Measurements from ENCODE around the gene MIPOL1. TPM values are rescaled to one million over a fixed set of nuclear protein-coding genes. Genes with fewer than 3 reads are reported as not detected.

Gene MIPOL1
- total and polyA plus RNA-seq, 2 donors (not counting 3 experiments of a cell fraction or from before 2014, with no cell fraction given), result 3.4 to 33.5 TPM

- CTCF ChIA-PET, result no interaction called here
- Histone ChIP-seq H3K9me1 (replicated peaks; ENCODE audit: control insufficient read depth, extremely low read depth, insufficient read depth, low read length) (no peaks in the 10 kb centered on the region), H3K4me2 (ENCODE audit: insufficient read depth, low read length) (no peak overlapping the region), H3K9me3 (replicated peaks; ENCODE audit: control insufficient read depth, insufficient read depth, low read length) (no peaks in the 10 kb centered on the region), H3K36me3 (ENCODE audit: control insufficient read depth in 2 of 2, extremely low read depth in 1 of 2, insufficient read depth in 2 of 2, low read length in 2 of 2) (no peaks in the 10 kb centered on the region), H4K20me1 (replicated peaks; ENCODE audit: control insufficient read depth, extremely low read depth, insufficient read depth, low read length) (no peaks in the 10 kb centered on the region), H2AFZ (ENCODE audit: low read depth, low read length) (no peak overlapping the region), H3K27ac (ENCODE audit: insufficient read depth, low read depth, low read length) (no peak overlapping the region), H3K9ac (replicated peaks; ENCODE audit: extremely low read depth, insufficient read depth, low read length) (no peak overlapping the region), H3K79me2 (ENCODE audit: control insufficient read depth, insufficient read depth, low read length) (no peaks in the 10 kb centered on the region), H3K4me1 (ENCODE audit: control insufficient read depth, extremely low read depth, insufficient read depth, low read length) (no peaks in the 10 kb centered on the region), H3K4me3 (replicated peaks in 1 of 3; ENCODE audit: insufficient read depth in 1 of 3, low read depth in 1 of 3, low read length in 3 of 3) (no peak overlapping the region), H3K27me3 (ENCODE audit: control insufficient read depth in 2 of 2, insufficient read depth in 2 of 2, low read length in 2 of 2) (no peaks in the 10 kb centered on the region)
- dilution Hi-C loops (cut with MboI; ENCODE audit: extremely low pct_ligation_motif_present, low sequenced_read_pairs) (no loop called here), intact Hi-C loops (cut with micrococcal nuclease) (no loop called here)
- DNase-seq (ENCODE audit: low read depth, low spot score) (no peak), FAIRE-seq (no peak)
- BruUV-seq (replicated peaks), result no TSS peak
- no peak for TF ChIP-seq POLR2A (IDR thresholded peaks at IDR 0.05; ENCODE audit: low read depth, low read length)
- TF ChIP-seq FOS (IDR thresholded peaks at IDR 0.05; ENCODE audit: borderline replicate concordance, insufficient read depth, low read length), result no peak
- TF ChIP-seq JUN (IDR thresholded peaks at IDR 0.05; ENCODE audit: borderline replicate concordance, insufficient read depth, insufficient read length, low read depth), result no peak
- POLR2A ChIA-PET, result no interaction called here
These were observed 219.4 kb downstream of the MIPOL1 start for GRCh38 chr14:37417151-37417550.

DNA sequence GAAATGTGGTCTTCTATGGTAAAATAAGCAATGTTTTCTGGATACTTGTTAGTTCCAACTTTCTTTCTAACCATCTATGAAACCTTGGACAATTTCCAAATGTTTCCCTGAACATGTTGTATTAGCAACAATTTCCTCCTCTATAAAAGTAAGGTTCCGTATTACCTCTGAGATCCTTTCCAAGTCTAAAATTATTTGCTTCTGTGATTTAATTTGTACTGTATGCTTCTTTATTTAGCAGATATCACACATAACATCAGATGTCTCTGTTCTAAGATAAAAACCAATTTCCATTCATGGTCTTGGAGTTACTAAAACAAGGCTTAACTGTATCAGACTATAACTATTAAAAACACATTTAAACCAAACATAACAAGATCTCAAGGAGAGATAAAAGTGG, 220.1 kb downstream of the MIPOL1 start:
- Histone ChIP-seq H3K27ac (ENCODE audit: insufficient read depth, low read depth, low read length) (no peak overlapping the region), H3K4me2 (ENCODE audit: insufficient read depth, low read length) (no peak overlapping the region), H2AFZ (ENCODE audit: low read depth, low read length) (no peak overlapping the region), H3K79me2 (ENCODE audit: control insufficient read depth, insufficient read depth, low read length) (no peaks in the 10 kb centered on the region), H3K4me3 (replicated peaks in 1 of 3; ENCODE audit: insufficient read depth in 1 of 3, low read depth in 1 of 3, low read length in 3 of 3) (no peak overlapping the region), H3K36me3 (ENCODE audit: control insufficient read depth in 2 of 2, extremely low read depth in 1 of 2, insufficient read depth in 2 of 2, low read length in 2 of 2) (no peaks in the 10 kb centered on the region), H3K27me3 (ENCODE audit: control insufficient read depth in 2 of 2, insufficient read depth in 2 of 2, low read length in 2 of 2) (no peaks in the 10 kb centered on the region), H3K9me3 (replicated peaks; ENCODE audit: control insufficient read depth, insufficient read depth, low read length) (no peaks in the 10 kb centered on the region), H4K20me1 (replicated peaks; ENCODE audit: control insufficient read depth, extremely low read depth, insufficient read depth, low read length) (no peaks in the 10 kb centered on the region), H3K4me1 (ENCODE audit: control insufficient read depth, extremely low read depth, insufficient read depth, low read length) (no peaks in the 10 kb centered on the region), H3K9me1 (replicated peaks; ENCODE audit: control insufficient read depth, extremely low read depth, insufficient read depth, low read length) (no peaks in the 10 kb centered on the region), H3K9ac (replicated peaks; ENCODE audit: extremely low read depth, insufficient read depth, low read length) (no peak overlapping the region)
- TF ChIP-seq, protein P1, sequence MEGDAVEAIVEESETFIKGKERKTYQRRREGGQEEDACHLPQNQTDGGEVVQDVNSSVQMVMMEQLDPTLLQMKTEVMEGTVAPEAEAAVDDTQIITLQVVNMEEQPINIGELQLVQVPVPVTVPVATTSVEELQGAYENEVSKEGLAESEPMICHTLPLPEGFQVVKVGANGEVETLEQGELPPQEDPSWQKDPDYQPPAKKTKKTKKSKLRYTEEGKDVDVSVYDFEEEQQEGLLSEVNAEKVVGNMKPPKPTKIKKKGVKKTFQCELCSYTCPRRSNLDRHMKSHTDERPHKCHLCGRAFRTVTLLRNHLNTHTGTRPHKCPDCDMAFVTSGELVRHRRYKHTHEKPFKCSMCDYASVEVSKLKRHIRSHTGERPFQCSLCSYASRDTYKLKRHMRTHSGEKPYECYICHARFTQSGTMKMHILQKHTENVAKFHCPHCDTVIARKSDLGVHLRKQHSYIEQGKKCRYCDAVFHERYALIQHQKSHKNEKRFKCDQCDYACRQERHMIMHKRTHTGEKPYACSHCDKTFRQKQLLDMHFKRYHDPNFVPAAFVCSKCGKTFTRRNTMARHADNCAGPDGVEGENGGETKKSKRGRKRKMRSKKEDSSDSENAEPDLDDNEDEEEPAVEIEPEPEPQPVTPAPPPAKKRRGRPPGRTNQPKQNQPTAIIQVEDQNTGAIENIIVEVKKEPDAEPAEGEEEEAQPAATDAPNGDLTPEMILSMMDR (IDR thresholded peaks at IDR 0.05; ENCODE audit: extremely low read depth in 1 of 2, insufficient read depth in 1 of 2, low read depth in 1 of 2, low read length in 2 of 2), result no peak
- TF ChIP-seq GATA2 (IDR thresholded peaks at IDR 0.05; ENCODE audit: insufficient read depth, insufficient read length, low read depth, low read length) (no peak), MAX (IDR thresholded peaks at IDR 0.05; ENCODE audit: insufficient read depth, insufficient read length) (no peak), POLR2A (IDR thresholded peaks at IDR 0.05; ENCODE audit: low read depth, low read length) (no peak), FOS (IDR thresholded peaks at IDR 0.05; ENCODE audit: borderline replicate concordance, insufficient read depth, low read length) (no peak), EZH2 (IDR thresholded peaks at IDR 0.05; ENCODE audit: borderline replicate concordance, low read depth, low read length, severe bottlenecking) (no peak)
- ChIA-PET POLR2A (no interaction called here), CTCF (no interaction called here)
- BruUV-seq (replicated peaks), result no TSS peak
- dilution Hi-C loops (cut with MboI; ENCODE audit: extremely low pct_ligation_motif_present, low sequenced_read_pairs), result no loop called here
- no peak for DNase-seq (ENCODE audit: low read depth, low spot score)
- intact Hi-C loops (cut with micrococcal nuclease), result no loop called here
- FAIRE-seq, result no peak
